ENCODE measurements around the gene PNPLA1. TPM values are rescaled to one million over a fixed set of nuclear protein-coding genes. Genes with fewer than 3 reads are reported as not detected.

The PNPLA1 gene
- total RNA-seq, 1 experiment from 2014 or later: 0.17 TPM

- Histone ChIP-seq H3K4me3 (no peak overlapping the region), H2AFZ (no peak overlapping the region), H3K9me3 (ENCODE audit: insufficient read depth, low read depth) (0 out of 2 replicates have a peak, but pooled peaks cover 3% of the 10 kb centered on the region), H3K36me3 (ENCODE audit: low read depth) (no peaks in the 10 kb centered on the region), H3K27me3 (ENCODE audit: insufficient read depth, low read depth) (no peaks in the 10 kb centered on the region), H3K9me2 (ENCODE audit: insufficient read depth) (no peaks in the 10 kb centered on the region), H3K79me2 (ENCODE audit: low read depth) (no peaks in the 10 kb centered on the region), H3K4me1 (replicated peaks; ENCODE audit: insufficient read depth) (peaks cover 32% of the 10 kb centered on the region), H3F3A (ENCODE audit: insufficient read depth, low read depth) (peaks cover 22% of the 10 kb centered on the region), H3K4me2 (peak overlapping the region; percentile 42; the same call in 1 of the 2 replicates), H3K27ac (no peak overlapping the region), H4K20me1 (ENCODE audit: insufficient read depth) (no peaks in the 10 kb centered on the region)
- no TSS peak for BruUV-seq (replicated peaks)
- ChIA-PET CTCF (interaction anchor here (0.6 kb wide), 1 partner anchor 11 kb away, joined by 4 read pairs; no protein-coding TSS in a partner anchor), POLR2A (ENCODE audit: unreplicated experiment) (interaction anchor here (0.5 to 0.6 kb wide), 2 partner anchors 52 to 796 kb away, joined by 4 to 25 read pairs; no protein-coding TSS in a partner anchor)
- DNase-seq: no peak
- no peak for TF ChIP-seq CTCF (conservative IDR thresholded peaks at IDR 0.05)
- no peak for TF ChIP-seq EZH2 (IDR thresholded peaks at IDR 0.05; ENCODE audit: low read depth)
- intact Hi-C loops (cut with micrococcal nuclease; ENCODE audit: unreplicated experiment): no loop called here
Observed at GRCh38 chr6:36268478-36269275, 1.2 kb upstream of the PNPLA1 start.

GRCh38 chr6:36272234-36272633, 2.4 kb downstream of the PNPLA1 start:
- no peak for TF ChIP-seq CTCF (conservative IDR thresholded peaks at IDR 0.05)
- TF ChIP-seq EZH2 (IDR thresholded peaks at IDR 0.05; ENCODE audit: low read depth): no peak
- Histone ChIP-seq H4K20me1 (ENCODE audit: insufficient read depth) (no peaks in the 10 kb centered on the region), H3K79me2 (ENCODE audit: low read depth) (no peaks in the 10 kb centered on the region), H3K4me2 (no peak overlapping the region), H3K9me2 (ENCODE audit: insufficient read depth) (no peaks in the 10 kb centered on the region), H2AFZ (no peak overlapping the region), H3K4me1 (replicated peaks; ENCODE audit: insufficient read depth) (peaks cover 23% of the 10 kb centered on the region), H3F3A (ENCODE audit: insufficient read depth, low read depth) (peaks cover 13% of the 10 kb centered on the region; the same call in 1 of the 2 replicates), H3K4me3 (no peak overlapping the region), H3K36me3 (ENCODE audit: low read depth) (no peaks in the 10 kb centered on the region), H3K27ac (no peak overlapping the region), H3K9me3 (ENCODE audit: insufficient read depth, low read depth) (no peaks in the 10 kb centered on the region), H3K27me3 (ENCODE audit: insufficient read depth, low read depth) (no peaks in the 10 kb centered on the region)
- intact Hi-C loops (cut with micrococcal nuclease; ENCODE audit: unreplicated experiment): no loop called here
- BruUV-seq (replicated peaks): no TSS peak
- DNase-seq: no peak
- CTCF ChIA-PET: interaction anchor here (0.6 kb wide), 1 partner anchor 82 kb away, joined by 4 read pairs; no protein-coding TSS in a partner anchor
- POLR2A ChIA-PET (ENCODE audit: unreplicated experiment): no interaction called here

GRCh38 chr6:36273067-36273466, 3.2 kb downstream of the PNPLA1 start:
- H3K4me2 ChIP-seq: no peak overlapping the region
- ChIA-PET POLR2A (ENCODE audit: unreplicated experiment) (no interaction called here), CTCF (no interaction called here)
- no peaks in the 10 kb centered on the region for H4K20me1 ChIP-seq (ENCODE audit: insufficient read depth)
- H3K9me3 ChIP-seq (ENCODE audit: insufficient read depth, low read depth): no peaks in the 10 kb centered on the region
- H3K27me3 ChIP-seq (ENCODE audit: insufficient read depth, low read depth): no peaks in the 10 kb centered on the region
- H3K79me2 ChIP-seq (ENCODE audit: low read depth): no peaks in the 10 kb centered on the region
- H3K4me1 ChIP-seq (replicated peaks; ENCODE audit: insufficient read depth): peaks cover 15% of the 10 kb centered on the region
- no peaks in the 10 kb centered on the region for H3K9me2 ChIP-seq (ENCODE audit: insufficient read depth)
- peaks cover 6% of the 10 kb centered on the region; the same call in 1 of the 2 replicates for H3F3A ChIP-seq (ENCODE audit: insufficient read depth, low read depth)
- no TSS peak for BruUV-seq (replicated peaks)
- DNase-seq: no peak
- no peak overlapping the region for H3K4me3 ChIP-seq
- no peak overlapping the region for H3K27ac ChIP-seq
- H3K36me3 ChIP-seq (ENCODE audit: low read depth): no peaks in the 10 kb centered on the region
- intact Hi-C loops (cut with micrococcal nuclease; ENCODE audit: unreplicated experiment): no loop called here
- TF ChIP-seq EZH2 (IDR thresholded peaks at IDR 0.05; ENCODE audit: low read depth) (no peak), CTCF (conservative IDR thresholded peaks at IDR 0.05) (no peak)
- H2AFZ ChIP-seq: no peak overlapping the region
